Ovary (tissue), 9 donors: Measurements from ENCODE around the gene CISTR. TPM values are rescaled to one million over a fixed set of nuclear protein-coding genes. Genes with fewer than 3 reads are reported as not detected.

Experiments
- DNase-seq, 5 donors: peaks; one replicate each; pipeline ENCODE4 v3.0.0-alpha.2; 2019 to 2020
- H3K27ac ChIP-seq, 2 donors: fragments of 200-600 bp; one replicate each; pipeline versions ENCODE4 v1.5.1 to v1.8.0; 2019 to 2022
- H3K27me3 ChIP-seq: fragments of 200-600 bp; one replicate; pipeline ENCODE4 v1.8.0; 2022
- H3K36me3 ChIP-seq: fragments of 200-600 bp; sonication (generic); one replicate; pipeline ENCODE4 v1.5.1; 2019
- H3K4me1 ChIP-seq: one replicate; pipeline ENCODE4 v1.8.1; 2013; ENCODE audit warnings: mild to moderate bottlenecking, moderate library complexity; ENCODE audit not compliant: insufficient read depth
- H3K4me3 ChIP-seq: fragments of 200-600 bp; sonication (generic); one replicate; pipeline ENCODE4 v1.5.1; 2017
- H3K9me3 ChIP-seq, 2 donors: fragments of 200-600 bp in 1 of 2; sonication (generic) in 1 of 2; one replicate each; pipeline versions ENCODE4 v1.5.1 to v1.8.1; 2013 to 2019; ENCODE audit warnings: mild to moderate bottlenecking in 1 of 2, moderate library complexity in 1 of 2
- EP300 ChIP-seq: sonication (generic); formaldehyde crosslinking; IDR thresholded peaks from one replicate; pipeline ENCODE4 v1.6.1; 2017; ENCODE audit warnings: antibody characterized with exemption
- POLR2A ChIP-seq: fragments of 450-650 bp; IDR thresholded peaks from one replicate; pipeline ENCODE4 v1.6.1; 2017; ENCODE audit warnings: antibody characterized with exemption, mild to moderate bottlenecking, moderate library complexity
- WGBS, 3 donors: extraction: QIAGEN DNeasy Blood & Tissue Kit in 1 of 3; methylation state at CpG; one replicate each; pipeline versions ENCODE4 v1.1.5 to v1.1.7; 2013 to 2017; 5-methylcytosine and 5-hydroxymethylcytosine counted together
- intact Hi-C, 4 donors: fragments of 100-400 bp; cut with DNase I; formaldehyde crosslinking; loops; one replicate each; pipeline versions ENCODE4 v1.11.0 to v1.15.1; 2022 to 2023
- polyA plus RNA-seq, 2 donors: library from polyadenylated mRNA; stranded (reverse); fragments of 200-250 nt in 1 of 2; fragments of 350-450 nt in 1 of 2; fragmentation: Illumina TruSeq in 1 of 2; extraction: RNeasy Lipid Tissue Mini Kit (QIAGEN cat#74804) in 1 of 2; gene quantifications; one replicate each; pipeline ENCODE4 v1.2.3, GENCODE V29; 2013 to 2014
- total RNA-seq, 7 donors: library from RNA; depleted of rRNA in 2 of 7; stranded (reverse); fragments of >200 nt in 2 of 7; fragmentation: NEBNext Ultra II Directional in 3 of 7; extraction: Animal tissue kit (Norgen Biotek cat#: 25700) in 3 of 7; gene quantifications; one replicate each; pipeline versions ENCODE4 v1.1.0 to v1.2.4, GENCODE V29; 2016 to 2023
- TF ChIP-seq, protein P1 (sequence below), 3 donors: fragments of 450-650 bp in 2 of 3; fragments of 200-600 bp in 1 of 3; IDR thresholded peaks; one replicate each; pipeline versions ENCODE4 v1.5.1 to v1.8.0; 2016 to 2022; ENCODE audit warnings: antibody characterized with exemption in 3 of 3, mild to moderate bottlenecking in 1 of 3
- donor health status: DM: no; HTN: no; CAD: no; lungs with moderate emphysema.
- donor health status: DM: no; HTN: no; CAD: no.
- donor health status: Bipolar disorder and iron deficiency.
- donor health status: DM: yes; HTN: yes; CAD: no.
- donor health status: DM: no; HTN: no; CAD: no.
- donor health status: DM: yes; HTN: yes; CAD: no.

CISTR gene
- total and polyA plus RNA-seq, 9 donors: not detected

- intact Hi-C loops: loop anchor here in 1 of 4 donors (10.0 kb wide), 1 partner anchor 505 kb away; no protein-coding TSS in a partner anchor
- 10 to 13% (median 12%) methylated on average over 4 of the region's 4 CpGs for WGBS, 3 donors
- Histone ChIP-seq H3K27ac (no peak overlapping the region), H3K36me3 (no peaks in the 10 kb centered on the region), H3K9me3 (no peaks in the 10 kb centered on the region), H3K4me3 (no peak overlapping the region), H3K4me1 (no peaks in the 10 kb centered on the region), H3K27me3 (no peaks in the 10 kb centered on the region)
- TF ChIP-seq EP300 (no peak), POLR2A (no peak)
- TF ChIP-seq, protein P1, sequence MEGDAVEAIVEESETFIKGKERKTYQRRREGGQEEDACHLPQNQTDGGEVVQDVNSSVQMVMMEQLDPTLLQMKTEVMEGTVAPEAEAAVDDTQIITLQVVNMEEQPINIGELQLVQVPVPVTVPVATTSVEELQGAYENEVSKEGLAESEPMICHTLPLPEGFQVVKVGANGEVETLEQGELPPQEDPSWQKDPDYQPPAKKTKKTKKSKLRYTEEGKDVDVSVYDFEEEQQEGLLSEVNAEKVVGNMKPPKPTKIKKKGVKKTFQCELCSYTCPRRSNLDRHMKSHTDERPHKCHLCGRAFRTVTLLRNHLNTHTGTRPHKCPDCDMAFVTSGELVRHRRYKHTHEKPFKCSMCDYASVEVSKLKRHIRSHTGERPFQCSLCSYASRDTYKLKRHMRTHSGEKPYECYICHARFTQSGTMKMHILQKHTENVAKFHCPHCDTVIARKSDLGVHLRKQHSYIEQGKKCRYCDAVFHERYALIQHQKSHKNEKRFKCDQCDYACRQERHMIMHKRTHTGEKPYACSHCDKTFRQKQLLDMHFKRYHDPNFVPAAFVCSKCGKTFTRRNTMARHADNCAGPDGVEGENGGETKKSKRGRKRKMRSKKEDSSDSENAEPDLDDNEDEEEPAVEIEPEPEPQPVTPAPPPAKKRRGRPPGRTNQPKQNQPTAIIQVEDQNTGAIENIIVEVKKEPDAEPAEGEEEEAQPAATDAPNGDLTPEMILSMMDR (IDR thresholded peaks at IDR 0.05): no peak
- no peak for DNase-seq
Measured at GRCh38 chr12:53709671-53710070, 42.1 kb downstream of the CISTR start.

GRCh38 chr12:53706080-53706479 lies 45.7 kb downstream of the CISTR start:
- no peak for DNase-seq
- Histone ChIP-seq H3K4me1 (no peaks in the 10 kb centered on the region), H3K27ac (no peak overlapping the region), H3K27me3 (no peaks in the 10 kb centered on the region), H3K4me3 (no peak overlapping the region), H3K9me3 (no peaks in the 10 kb centered on the region), H3K36me3 (no peaks in the 10 kb centered on the region)
- 28 to 53% (median 52%) methylated on average over 1 of the region's 1 CpG for WGBS, 3 donors
- TF ChIP-seq POLR2A: no peak
- intact Hi-C loops: loop anchor here in 1 of 4 donors (10.0 kb wide), 1 partner anchor 509 kb away; no protein-coding TSS in a partner anchor

DNA sequence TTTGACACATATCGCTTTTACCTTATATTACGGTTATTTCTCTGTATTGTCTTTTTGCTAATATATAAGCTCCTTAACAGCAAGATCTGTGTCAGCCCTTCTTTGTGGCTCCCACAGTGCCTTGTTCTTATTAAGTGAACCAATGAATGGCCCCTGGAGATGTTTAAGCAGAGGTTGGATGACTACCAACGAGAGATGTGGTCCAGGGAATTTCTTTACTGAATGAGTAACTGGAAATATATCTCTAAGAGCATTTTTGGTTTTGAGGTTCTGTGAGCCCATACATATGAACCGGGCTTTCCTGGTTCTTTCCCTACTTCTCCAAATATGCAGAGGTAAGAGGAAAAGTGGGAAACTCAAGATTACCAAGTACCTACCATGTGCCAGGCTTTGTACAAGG lies 48.0 kb downstream of the CISTR start:
- Histone ChIP-seq H3K4me1 (no peaks in the 10 kb centered on the region), H3K9me3 (no peaks in the 10 kb centered on the region), H3K27ac (no peak overlapping the region), H3K27me3 (no peaks in the 10 kb centered on the region), H3K4me3 (no peak overlapping the region), H3K36me3 (no peaks in the 10 kb centered on the region)
- WGBS, 3 donors: 69 to 72% (median 72%) methylated on average over 4 of the region's 4 CpGs
- TF ChIP-seq EP300 (no peak), POLR2A (no peak)
- TF ChIP-seq, protein P1 (IDR thresholded peaks at IDR 0.05): no peak
- no peak for DNase-seq
- intact Hi-C loops: loop anchor here (2.0 to 10.0 kb wide), 4 partner anchors 39 to 511 kb away; no protein-coding TSS in a partner anchor

DNA sequence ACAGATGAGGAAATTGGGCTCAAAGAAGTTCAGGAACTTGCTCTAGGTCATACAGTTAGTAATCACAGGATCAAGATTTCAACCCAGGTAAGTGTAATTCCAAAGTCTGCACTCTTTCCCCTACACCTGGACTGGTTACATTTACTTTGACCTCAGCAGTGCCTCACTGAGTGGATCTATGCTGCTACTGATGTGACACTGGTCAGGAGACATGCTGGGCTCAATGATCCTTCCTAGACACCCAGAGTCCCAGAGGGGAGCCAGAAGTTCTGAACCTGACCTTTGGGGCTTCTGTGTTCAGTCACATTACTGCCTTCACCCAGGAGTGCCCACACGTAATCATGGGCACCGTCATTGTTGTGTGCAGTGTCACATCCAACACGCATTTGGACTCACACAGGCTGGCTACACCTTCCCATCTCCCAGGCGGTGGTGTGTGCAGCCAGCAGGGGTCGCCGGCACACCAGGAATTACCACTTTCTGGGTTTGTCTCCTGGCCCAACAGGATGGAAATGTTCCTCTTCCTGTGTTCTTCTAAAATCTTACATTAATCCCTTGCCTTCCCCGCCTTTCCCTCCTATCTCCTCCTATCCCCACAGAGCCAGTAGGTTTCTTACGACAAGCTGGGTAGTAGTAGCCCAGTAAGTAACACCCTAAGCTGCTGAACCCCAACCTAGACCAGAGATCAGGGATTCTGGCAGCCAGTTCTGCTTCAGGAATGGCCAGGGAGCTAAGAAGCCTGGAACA lies 50.1 kb downstream of the CISTR start:
- H3K9me3 ChIP-seq: no peaks in the 10 kb centered on the region
- intact Hi-C loops: loop anchor here (2.0 to 10.0 kb wide), 4 partner anchors 41 to 513 kb away; no protein-coding TSS in a partner anchor
- WGBS, 3 donors: 3 to 7% (median 4%) methylated on average over 8 of the region's 8 CpGs
- H3K36me3 ChIP-seq: no peaks in the 10 kb centered on the region
- no peak overlapping the region for H3K27ac ChIP-seq
- DNase-seq: peak; percentile 69 to 90 (median 84)
- no peaks in the 10 kb centered on the region for H3K27me3 ChIP-seq
- H3K4me3 ChIP-seq: no peak overlapping the region
- H3K4me1 ChIP-seq: no peaks in the 10 kb centered on the region
- no peak for TF ChIP-seq EP300
- TF ChIP-seq, protein P1 (IDR thresholded peaks at IDR 0.05): peak; percentile 53 to 82 (median 72)

DNA sequence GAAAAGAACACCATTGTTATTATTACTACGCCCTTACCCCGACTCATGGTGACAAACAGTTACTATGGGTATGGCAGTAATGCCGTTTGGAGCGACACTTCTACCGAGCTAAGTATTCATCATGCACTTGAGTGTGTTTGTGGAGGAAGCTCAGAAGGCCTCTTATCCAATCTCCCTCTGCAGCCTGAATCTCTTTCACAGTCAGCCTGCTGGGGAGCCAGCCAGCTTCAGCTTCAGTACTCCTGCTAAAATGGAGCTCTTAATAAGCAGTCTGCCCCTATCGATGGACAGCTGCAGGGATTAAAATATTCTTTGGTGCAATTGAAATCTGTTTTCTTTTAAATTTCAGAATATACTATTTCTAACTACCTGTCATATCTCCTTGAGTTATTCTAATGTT lies 51.2 kb downstream of the CISTR start:
- H3K9me3 ChIP-seq: no peaks in the 10 kb centered on the region
- H3K27ac ChIP-seq: no peak overlapping the region
- TF ChIP-seq, protein P1 (IDR thresholded peaks at IDR 0.05): no peak
- TF ChIP-seq EP300 (no peak), POLR2A (no peak)
- WGBS, 3 donors: 39 to 59% (median 42%) methylated on average over 6 of the region's 6 CpGs
- intact Hi-C loops: loop anchor here in 2 of 4 donors (5.0 to 10.0 kb wide), 2 partner anchors 42 to 514 kb away; no protein-coding TSS in a partner anchor
- no peaks in the 10 kb centered on the region for H3K27me3 ChIP-seq
- H3K36me3 ChIP-seq: no peaks in the 10 kb centered on the region
- DNase-seq: no peak
- no peak overlapping the region for H3K4me3 ChIP-seq
- H3K4me1 ChIP-seq: no peaks in the 10 kb centered on the region
